AG04450 (cell line): ENCODE measurements around the gene CSTF1. TPM values are rescaled to one million over a fixed set of nuclear protein-coding genes. Genes with fewer than 3 reads are reported as not detected.
A peak's percentile ranks its signal among the peaks of the same experiment; 100 is the strongest.

Experiments
- CTCF ChIA-PET: fragments of 300-600, 350-600 bp; formaldehyde crosslinking; extraction: SDS; loops from one replicate; lab custom pipeline; 2022; ENCODE audit warnings: antibody characterized with exemption, inconsistent platforms; lab: Charles Lee
- POLR2A ChIA-PET: fragments of 350-600 bp; formaldehyde crosslinking; extraction: SDS; loops from one replicate; lab custom pipeline; 2021; ENCODE audit warnings: antibody characterized with exemption, inconsistent platforms; lab: Yijun Ruan, JAX
- DNase-seq: peaks from one replicate; pipeline ENCODE4 v3.0.0-alpha.2; 2011; ENCODE audit warnings: low read depth, low spot score
- H3K27ac ChIP-seq: one replicate; pipeline ENCODE4 v1.5.1; 2012; ENCODE audit warnings: low read depth, low read length, control low read depth
- H3K27me3 ChIP-seq: one replicate; pipeline ENCODE4 v1.6.0; 2012; ENCODE audit warnings: low read length; ENCODE audit not compliant: control insufficient read depth, insufficient read depth
- H3K4me3 ChIP-seq: 2 replicates; pipeline ENCODE4 v1.5.1; 2011; ENCODE audit warnings: mild to moderate bottlenecking, low read depth, low read length, control low read depth
- H3K9me3 ChIP-seq: 2 replicates; pipeline ENCODE4 v1.5.1; 2012; ENCODE audit warnings: low read length; ENCODE audit not compliant: control insufficient read depth, insufficient read depth
- CTCF ChIP-seq: IDR thresholded peaks from 2 replicates; pipeline ENCODE4 v1.5.1; 2011; ENCODE audit warnings: low read depth, low read length, control low read depth, inconsistent platforms
- polyA plus RNA-seq: library from polyadenylated mRNA; depleted of rRNA; stranded (reverse); fragments of >200 nt; gene quantifications from 2 replicates; pipeline ENCODE4 v1.2.3, GENCODE V29; 2011

CSTF1 gene
- polyA plus RNA-seq, 1 experiment, result 74.4 TPM

GRCh38 chr20:56427797-56428196 is 35.4 kb downstream of the CSTF1 start:
- Histone ChIP-seq H3K4me3 (no peak overlapping the region), H3K27ac (peak overlapping the region; percentile 91), H3K27me3 (no peaks in the 10 kb centered on the region), H3K9me3 (no peaks in the 10 kb centered on the region)
- DNase-seq, result no peak
- no peak for TF ChIP-seq CTCF
- POLR2A ChIA-PET, result interaction anchor here (1.3 to 4.6 kb wide), 3 partner anchors 9 to 16 kb away, joined by 4 to 52 read pairs (median 4); no protein-coding TSS in a partner anchor
- CTCF ChIA-PET, result interaction anchor here (2.3 kb wide), 1 partner anchor 9 kb away, joined by 5 read pairs; no protein-coding TSS in a partner anchor

- no peaks in the 10 kb centered on the region for H3K27me3 ChIP-seq
- no peaks in the 10 kb centered on the region for H3K9me3 ChIP-seq
- no peak for DNase-seq
- POLR2A ChIA-PET, result interaction anchor here (1.0 to 4.6 kb wide), 5 partner anchors 9 to 16 kb away, joined by 3 to 52 read pairs (median 4); partner anchors contain the start of gene CASS4
- no peak overlapping the region for H3K4me3 ChIP-seq
- H3K27ac ChIP-seq, result peak overlapping the region; percentile 91
- no peak for TF ChIP-seq CTCF
- CTCF ChIA-PET, result interaction anchor here (2.3 kb wide), 1 partner anchor 10 kb away, joined by 5 read pairs; no protein-coding TSS in a partner anchor
Observed at GRCh38 chr20:56428410-56428809, 36.0 kb downstream of the CSTF1 start.

- DNase-seq, result no peak
- CTCF ChIA-PET, result interaction anchor here (0.7 kb wide), 1 partner anchor 14 kb away, joined by 7 read pairs; no protein-coding TSS in a partner anchor
- peak overlapping the region; percentile 91 for H3K27ac ChIP-seq
- POLR2A ChIA-PET, result interaction anchor here (0.8 to 4.6 kb wide), 6 partner anchors 10 to 35 kb away, joined by 3 to 52 read pairs (median 4); partner anchors contain the start of gene CASS4
- no peaks in the 10 kb centered on the region for H3K9me3 ChIP-seq
- no peaks in the 10 kb centered on the region for H3K27me3 ChIP-seq
- H3K4me3 ChIP-seq, result 0 out of 2 replicates have a peak overlapping the region, but pooled peaks have one; percentile 1
- TF ChIP-seq CTCF, result no peak
Observed at GRCh38 chr20:56428881-56429280, 36.4 kb downstream of the CSTF1 start.

- no peaks in the 10 kb centered on the region for H3K27me3 ChIP-seq
- DNase-seq, result no peak
- no peaks in the 10 kb centered on the region for H3K9me3 ChIP-seq
- POLR2A ChIA-PET, result interaction anchor here (0.8 to 4.6 kb wide), 7 partner anchors 9 to 36 kb away, joined by 3 to 52 read pairs (median 4); partner anchors contain the start of gene CASS4
- CTCF ChIA-PET, result interaction anchor here (0.7 kb wide), 1 partner anchor 13 kb away, joined by 7 read pairs; no protein-coding TSS in a partner anchor
- H3K27ac ChIP-seq, result peak overlapping the region; percentile 91
- H3K4me3 ChIP-seq, result no peak overlapping the region
- TF ChIP-seq CTCF, result no peak
Observed at GRCh38 chr20:56429502-56429901, 37.1 kb downstream of the CSTF1 start.

- Histone ChIP-seq H3K9me3 (no peaks in the 10 kb centered on the region), H3K27me3 (no peaks in the 10 kb centered on the region), H3K27ac (peak overlapping the region; percentile 91), H3K4me3 (no peak overlapping the region)
- no peak for DNase-seq
- TF ChIP-seq CTCF, result no peak
- ChIA-PET CTCF (no interaction called here), POLR2A (interaction anchor here (0.8 to 4.6 kb wide), 6 partner anchors 9 to 38 kb away, joined by 3 to 52 read pairs (median 6); partner anchors contain the start of genes AURKA, CASS4 and CSTF1)
Observed at GRCh38 chr20:56429941-56430340, 37.5 kb downstream of the CSTF1 start.
